Tibial nerve (tissue), 4 donors: ENCODE measurements around the gene KRTAP20-1. TPM values are rescaled to one million over a fixed set of nuclear protein-coding genes. Genes with fewer than 3 reads are reported as not detected.

Experiments used
- DNase-seq, 2 donors: peaks; one replicate each; pipeline ENCODE4 v3.0.0-alpha.2; 2019; ENCODE audit warnings: low spot score in 2 of 2
- H3K27ac ChIP-seq, 4 donors: fragments of 200-600 bp; sonication (generic) in 3 of 4; one replicate each; pipeline ENCODE4 v1.5.1; 2017 to 2019; ENCODE audit warnings: mild to moderate bottlenecking in 1 of 4
- H3K27me3 ChIP-seq, 2 donors: fragments of 200-600 bp; sonication (generic) in 1 of 2; one replicate each; pipeline versions ENCODE4 v1.5.1 to v1.6.0; 2017 to 2019
- H3K36me3 ChIP-seq, 3 donors: fragments of 200-600 bp; sonication (generic); one replicate each; pipeline ENCODE4 v1.5.1; 2018 to 2019
- H3K4me1 ChIP-seq, 4 donors: fragments of 200-600 bp; sonication (generic) in 3 of 4; one replicate each; pipeline ENCODE4 v1.5.1; 2017 to 2019
- H3K4me3 ChIP-seq, 4 donors: fragments of 200-600 bp; sonication (generic) in 3 of 4; one replicate each; pipeline ENCODE4 v1.5.1; 2017 to 2019; ENCODE audit warnings: mild to moderate bottlenecking in 1 of 4, moderate library complexity in 1 of 4
- H3K9me3 ChIP-seq, 4 donors: fragments of 200-600 bp; sonication (generic) in 3 of 4; one replicate each; pipeline ENCODE4 v1.5.1; 2017 to 2019
- EP300 ChIP-seq, 2 donors: sonication (generic); formaldehyde crosslinking; IDR thresholded peaks; one replicate each; pipeline ENCODE4 v1.6.1; 2017; ENCODE audit warnings: antibody characterized with exemption in 2 of 2, mild to moderate bottlenecking in 1 of 2
- POLR2A ChIP-seq, 2 donors: fragments of 450-650 bp; IDR thresholded peaks; one replicate each; pipeline ENCODE4 v1.6.1; 2017; ENCODE audit warnings: antibody characterized with exemption in 2 of 2, mild to moderate bottlenecking in 2 of 2, moderate library complexity in 2 of 2
- WGBS, 2 donors: methylation state at CpG; one replicate each; pipeline ENCODE4 v1.1.5; 2018; 5-methylcytosine and 5-hydroxymethylcytosine counted together
- small RNA-seq: library from RNA; depleted of rRNA; stranded (forward); fragments of <200 nt; gene quantifications from one replicate; pipeline ENCODE3, GENCODE V24; 2016
- total RNA-seq, 4 donors: library from RNA; depleted of rRNA; stranded (reverse); fragments of >200 nt; gene quantifications; one replicate each; pipeline ENCODE4 v1.1.0, GENCODE V29; 2016
- TF ChIP-seq, protein P1 (sequence below), 5 experiments: fragments of 200-600 bp in 3 of 5; fragments of 450-650 bp in 2 of 5; sonication (generic) in 3 of 5; IDR thresholded peaks; one replicate each; pipeline ENCODE4 v1.5.1; 2016 to 2019; ENCODE audit warnings: antibody characterized with exemption in 5 of 5, mild to moderate bottlenecking in 3 of 5, moderate library complexity in 2 of 5

Gene KRTAP20-1
- total RNA-seq, 4 donors from 2014 or later = not detected

- no peak for DNase-seq
- no peaks in the 10 kb centered on the region for H3K27me3 ChIP-seq
- H3K27ac ChIP-seq = no peak within 1 kb of the TSS
- no peaks in the 10 kb centered on the region for H3K4me1 ChIP-seq
- TF ChIP-seq POLR2A (IDR thresholded peaks at IDR 0.05) (no peak), EP300 (IDR thresholded peaks at IDR 0.05) (no peak)
- TF ChIP-seq, protein P1, sequence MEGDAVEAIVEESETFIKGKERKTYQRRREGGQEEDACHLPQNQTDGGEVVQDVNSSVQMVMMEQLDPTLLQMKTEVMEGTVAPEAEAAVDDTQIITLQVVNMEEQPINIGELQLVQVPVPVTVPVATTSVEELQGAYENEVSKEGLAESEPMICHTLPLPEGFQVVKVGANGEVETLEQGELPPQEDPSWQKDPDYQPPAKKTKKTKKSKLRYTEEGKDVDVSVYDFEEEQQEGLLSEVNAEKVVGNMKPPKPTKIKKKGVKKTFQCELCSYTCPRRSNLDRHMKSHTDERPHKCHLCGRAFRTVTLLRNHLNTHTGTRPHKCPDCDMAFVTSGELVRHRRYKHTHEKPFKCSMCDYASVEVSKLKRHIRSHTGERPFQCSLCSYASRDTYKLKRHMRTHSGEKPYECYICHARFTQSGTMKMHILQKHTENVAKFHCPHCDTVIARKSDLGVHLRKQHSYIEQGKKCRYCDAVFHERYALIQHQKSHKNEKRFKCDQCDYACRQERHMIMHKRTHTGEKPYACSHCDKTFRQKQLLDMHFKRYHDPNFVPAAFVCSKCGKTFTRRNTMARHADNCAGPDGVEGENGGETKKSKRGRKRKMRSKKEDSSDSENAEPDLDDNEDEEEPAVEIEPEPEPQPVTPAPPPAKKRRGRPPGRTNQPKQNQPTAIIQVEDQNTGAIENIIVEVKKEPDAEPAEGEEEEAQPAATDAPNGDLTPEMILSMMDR (IDR thresholded peaks at IDR 0.05) = no peak
- no peaks in the 10 kb centered on the region for H3K36me3 ChIP-seq
- H3K9me3 ChIP-seq = no peaks in the 10 kb centered on the region
- WGBS, 2 donors = 94 to 100% methylated on average over 1 of the region's 1 CpG
- no peak within 1 kb of the TSS for H3K4me3 ChIP-seq
Observed at GRCh38 chr21:30634906-30635305, 18.7 kb downstream of the KRTAP20-1 start, which contains the start of gene KRTAP20-2. Gene KRTAP20-2 (plus strand): TSS chr21:30635206. CDS start chr21:30635264, 58 bp downstream.

DNA sequence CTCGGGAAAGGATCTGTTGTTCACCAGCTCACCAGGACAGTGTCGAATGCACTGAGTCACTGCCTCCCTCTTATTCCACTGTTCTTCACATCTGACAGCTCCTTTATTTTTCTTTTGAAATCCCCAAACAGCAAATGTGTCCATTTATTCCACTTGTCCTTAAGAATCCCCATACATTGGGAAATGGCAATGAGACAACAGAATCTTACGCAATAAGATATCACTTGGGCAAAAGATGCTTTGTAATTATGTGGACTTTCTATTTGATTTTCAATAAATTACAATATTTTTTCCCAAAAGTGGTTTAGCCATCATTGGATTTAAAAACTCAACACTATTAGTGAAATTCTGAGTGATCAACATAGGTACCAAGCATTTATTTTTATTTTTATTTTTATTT is 22.5 kb downstream of the KRTAP20-1 start:
- Histone ChIP-seq H3K4me1 (no peaks in the 10 kb centered on the region), H3K36me3 (no peaks in the 10 kb centered on the region), H3K27ac (no peak overlapping the region), H3K9me3 (no peaks in the 10 kb centered on the region), H3K4me3 (no peak overlapping the region), H3K27me3 (no peaks in the 10 kb centered on the region)
- 85 to 88% methylated on average over 3 of the region's 3 CpGs for WGBS, 2 donors
- no peak for DNase-seq
- TF ChIP-seq EP300 (IDR thresholded peaks at IDR 0.05) = no peak
- TF ChIP-seq POLR2A (IDR thresholded peaks at IDR 0.05) = no peak

GRCh38 chr21:30642564-30642963 is 26.3 kb downstream of the KRTAP20-1 start, which contains the start of gene KRTAP20-3:
Gene KRTAP20-3 (plus strand): TSS chr21:30642864.
- Histone ChIP-seq H3K4me3 (no peak within 1 kb of the TSS), H3K27ac (no peak within 1 kb of the TSS), H3K4me1 (no peaks in the 10 kb centered on the region), H3K36me3 (no peaks in the 10 kb centered on the region), H3K27me3 (no peaks in the 10 kb centered on the region), H3K9me3 (no peaks in the 10 kb centered on the region)
- WGBS, 2 donors = 74 to 78% methylated on average over 2 of the region's 2 CpGs
- no peak for DNase-seq
- TF ChIP-seq, protein P1 (IDR thresholded peaks at IDR 0.05) = no peak
- TF ChIP-seq POLR2A (IDR thresholded peaks at IDR 0.05) (no peak), EP300 (IDR thresholded peaks at IDR 0.05) (no peak)

DNA sequence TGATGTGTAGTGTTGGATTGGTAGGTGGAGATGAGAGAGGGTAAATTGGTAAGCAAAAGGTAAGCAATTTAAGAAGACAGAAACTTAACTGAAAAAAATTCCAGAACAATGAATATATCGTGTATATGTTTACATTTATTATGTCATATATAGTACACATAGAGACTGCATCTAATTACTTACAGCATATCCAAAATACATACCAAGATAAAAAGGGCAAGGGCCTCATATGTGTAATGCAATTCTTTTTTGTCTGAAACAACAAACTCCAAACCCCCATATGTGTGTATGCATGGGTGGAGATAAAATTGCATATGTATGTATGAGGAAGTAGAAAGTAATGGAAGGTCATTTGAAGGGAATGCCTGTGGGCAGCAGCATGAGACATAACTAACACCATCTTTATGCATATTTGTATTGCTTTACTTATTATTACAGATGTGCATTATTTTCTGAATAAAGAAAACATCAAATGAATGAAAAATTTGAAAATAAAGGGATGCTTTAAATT is 30.7 kb downstream of the KRTAP20-1 start:
- no peak for DNase-seq
- no peaks in the 10 kb centered on the region for H3K9me3 ChIP-seq
- H3K4me3 ChIP-seq = no peak overlapping the region
- H3K4me1 ChIP-seq = no peaks in the 10 kb centered on the region
- TF ChIP-seq, protein P1 (IDR thresholded peaks at IDR 0.05) = no peak
- TF ChIP-seq POLR2A (IDR thresholded peaks at IDR 0.05) (no peak), EP300 (IDR thresholded peaks at IDR 0.05) (no peak)
- WGBS, 2 donors = 74 to 80% methylated on average over 1 of the region's 1 CpG
- no peaks in the 10 kb centered on the region for H3K36me3 ChIP-seq
- H3K27me3 ChIP-seq = no peaks in the 10 kb centered on the region
- H3K27ac ChIP-seq = no peak overlapping the region

DNA sequence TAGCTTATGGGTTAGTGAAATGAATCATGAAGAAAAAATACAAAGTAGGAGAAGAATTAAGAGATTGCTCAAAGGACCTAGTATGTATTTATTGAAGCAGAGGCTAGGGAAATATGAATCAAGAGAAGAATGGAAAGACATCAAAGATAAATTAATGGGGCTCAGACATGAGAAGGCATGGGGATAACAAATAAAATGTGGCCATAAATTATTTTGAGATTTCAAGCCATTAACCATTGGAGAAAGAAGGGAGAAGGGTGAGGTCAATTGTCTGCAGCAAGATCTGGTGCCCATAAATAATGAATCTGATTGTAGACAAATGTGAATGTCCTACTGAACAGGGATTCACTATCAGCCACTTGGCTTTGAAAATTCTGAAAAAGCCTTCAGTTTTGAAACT is 36.7 kb downstream of the KRTAP20-1 start:
- no peak for TF ChIP-seq EP300 (IDR thresholded peaks at IDR 0.05)
- TF ChIP-seq POLR2A (IDR thresholded peaks at IDR 0.05) = no peak
- TF ChIP-seq, protein P1 (IDR thresholded peaks at IDR 0.05) = no peak
- H3K9me3 ChIP-seq = no peaks in the 10 kb centered on the region
- no peaks in the 10 kb centered on the region for H3K4me1 ChIP-seq
- H3K27me3 ChIP-seq = no peaks in the 10 kb centered on the region
- no peaks in the 10 kb centered on the region for H3K36me3 ChIP-seq
- no peak for DNase-seq
- H3K27ac ChIP-seq = no peak overlapping the region
- no peak overlapping the region for H3K4me3 ChIP-seq

Small RNA genes within 50 kb of the gene (small RNA-seq; reads per million reads assigned to genes)
- gene KRTAP20-1 (not detected), gene KRTAP20-3 (not detected), gene KRTAP20-4 (not detected), gene KRTAP22-1 (not detected), gene KRTAP22-2 (not detected)

Other genes starting within 250 kb of the KRTAP20-1 start
- gene KRTAP13-2, start 244.2 kb upstream of the KRTAP20-1 start, total RNA-seq = not detected
- not detected for gene KRTAP13-1, start 220.4 kb upstream of the KRTAP20-1 start, total RNA-seq
- gene KRTAP13-3, start 190.5 kb upstream of the KRTAP20-1 start, total RNA-seq = not detected
- not detected for gene KRTAP13-4, start 186.2 kb upstream of the KRTAP20-1 start, total RNA-seq
- gene KRTAP15-1, start 176.2 kb upstream of the KRTAP20-1 start, total RNA-seq = not detected
- gene KRTAP19-1, start 136.1 kb upstream of the KRTAP20-1 start, total RNA-seq = not detected
- not detected for gene KRTAP19-2, start 129.0 kb upstream of the KRTAP20-1 start, total RNA-seq
- not detected for gene KRTAP19-3, start 124.4 kb upstream of the KRTAP20-1 start, total RNA-seq
- not detected for gene KRTAP19-4, start 119.3 kb upstream of the KRTAP20-1 start, total RNA-seq
- gene KRTAP19-5, start 114.3 kb upstream of the KRTAP20-1 start, total RNA-seq = not detected
- not detected for gene KRTAP19-6, start 74.6 kb upstream of the KRTAP20-1 start, total RNA-seq
- gene KRTAP19-7, start 55.1 kb upstream of the KRTAP20-1 start, total RNA-seq = not detected
- not detected for gene KRTAP22-2, start 26.0 kb upstream of the KRTAP20-1 start, total RNA-seq
- not detected for gene KRTAP6-3, start 24.0 kb upstream of the KRTAP20-1 start, total RNA-seq
- not detected for gene KRTAP6-2, start 17.5 kb upstream of the KRTAP20-1 start, total RNA-seq
- not detected for gene KRTAP22-1, start 15.3 kb upstream of the KRTAP20-1 start, total RNA-seq
- gene KRTAP6-1, start 2.5 kb upstream of the KRTAP20-1 start, total RNA-seq = not detected
- not detected for gene KRTAP20-4, start 4.2 kb downstream of the KRTAP20-1 start, total RNA-seq
- gene KRTAP20-2, start 18.8 kb downstream of the KRTAP20-1 start, total RNA-seq = not detected
- not detected for gene KRTAP20-3, start 26.4 kb downstream of the KRTAP20-1 start, total RNA-seq
- gene KRTAP21-3, start 102.4 kb downstream of the KRTAP20-1 start, total RNA-seq = not detected
- gene KRTAP21-2, start 130.8 kb downstream of the KRTAP20-1 start, total RNA-seq = not detected
- gene KRTAP21-1, start 139.0 kb downstream of the KRTAP20-1 start, total RNA-seq = not detected
- gene KRTAP8-1, start 196.8 kb downstream of the KRTAP20-1 start, total RNA-seq = not detected
- not detected for gene KRTAP7-1, start 213.3 kb downstream of the KRTAP20-1 start, total RNA-seq